Gastroesophageal sphincter (tissue), 3 donors: ENCODE results near the gene PCAT6.

Source experiments
- EP300 ChIP-seq: sonication (generic); formaldehyde crosslinking; IDR thresholded peaks from one replicate; pipeline ENCODE4 v1.6.1; 2017; ENCODE audit warnings: antibody characterized with exemption, mild to moderate bottlenecking
- POLR2A ChIP-seq, 2 donors: fragments of 450-650 bp; IDR thresholded peaks; one replicate each; pipeline ENCODE4 v1.6.1; 2017; ENCODE audit warnings: antibody characterized with exemption in 2 of 2, mild to moderate bottlenecking in 2 of 2, moderate library complexity in 1 of 2
- POLR2AphosphoS5 ChIP-seq: sonication (generic); formaldehyde crosslinking; IDR thresholded peaks from one replicate; pipeline ENCODE4 v1.6.1; 2017; ENCODE audit warnings: antibody characterized with exemption
- TF ChIP-seq, protein P1 (sequence below), 4 experiments: fragments of 200-600 bp in 2 of 4; fragments of 450-650 bp in 2 of 4; sonication (generic) in 1 of 4; IDR thresholded peaks; one replicate each; pipeline ENCODE4 v1.5.1; 2017 to 2019; ENCODE audit warnings: antibody characterized with exemption in 4 of 4, mild to moderate bottlenecking in 2 of 4, moderate library complexity in 2 of 4

DNA sequence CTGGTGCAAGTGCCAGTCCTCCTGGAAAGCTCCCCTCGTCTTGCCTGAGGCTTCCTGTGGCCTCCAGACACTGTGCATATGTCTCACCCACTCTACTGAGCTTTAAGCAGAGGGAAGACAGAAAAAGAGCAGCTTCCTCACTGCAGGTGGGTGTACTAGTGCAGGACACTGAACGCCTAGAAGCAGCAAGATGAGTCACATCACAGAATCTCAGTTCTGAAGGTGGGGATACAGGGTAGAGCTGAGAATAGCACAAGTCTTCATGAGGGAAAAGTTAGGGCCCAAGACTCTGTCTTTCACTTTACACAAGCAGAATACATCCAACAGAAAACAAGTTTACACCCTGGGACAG is 37.4 kb downstream of the PCAT6 start:
- TF ChIP-seq, protein P1, sequence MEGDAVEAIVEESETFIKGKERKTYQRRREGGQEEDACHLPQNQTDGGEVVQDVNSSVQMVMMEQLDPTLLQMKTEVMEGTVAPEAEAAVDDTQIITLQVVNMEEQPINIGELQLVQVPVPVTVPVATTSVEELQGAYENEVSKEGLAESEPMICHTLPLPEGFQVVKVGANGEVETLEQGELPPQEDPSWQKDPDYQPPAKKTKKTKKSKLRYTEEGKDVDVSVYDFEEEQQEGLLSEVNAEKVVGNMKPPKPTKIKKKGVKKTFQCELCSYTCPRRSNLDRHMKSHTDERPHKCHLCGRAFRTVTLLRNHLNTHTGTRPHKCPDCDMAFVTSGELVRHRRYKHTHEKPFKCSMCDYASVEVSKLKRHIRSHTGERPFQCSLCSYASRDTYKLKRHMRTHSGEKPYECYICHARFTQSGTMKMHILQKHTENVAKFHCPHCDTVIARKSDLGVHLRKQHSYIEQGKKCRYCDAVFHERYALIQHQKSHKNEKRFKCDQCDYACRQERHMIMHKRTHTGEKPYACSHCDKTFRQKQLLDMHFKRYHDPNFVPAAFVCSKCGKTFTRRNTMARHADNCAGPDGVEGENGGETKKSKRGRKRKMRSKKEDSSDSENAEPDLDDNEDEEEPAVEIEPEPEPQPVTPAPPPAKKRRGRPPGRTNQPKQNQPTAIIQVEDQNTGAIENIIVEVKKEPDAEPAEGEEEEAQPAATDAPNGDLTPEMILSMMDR (IDR thresholded peaks at IDR 0.05) = no peak
- TF ChIP-seq POLR2A (IDR thresholded peaks at IDR 0.05) = no peak
- no peak for TF ChIP-seq POLR2AphosphoS5
- TF ChIP-seq EP300 = no peak
